Activated CD4-positive, alpha-beta T cell treated with anti-CD3 and anti-CD28 coated beads, Interleukin-2, amount 10 ng/mL, durations not matched to agents 7 days and 5 days (primary cell): ENCODE measurements around the gene TLL1. TPM values are rescaled to one million over a fixed set of nuclear protein-coding genes. Genes with fewer than 3 reads are reported as not detected.

Source experiments
- CTCF ChIA-PET: fragments of 350-600 bp; sonication (Branson Sonifier 250); formaldehyde crosslinking; loops from one replicate; lab custom pipeline; 2021; ENCODE audit warnings: antibody characterized with exemption; lab: Charles Lee
- POLR2A ChIA-PET: fragments of 350-600 bp; sonication (Branson Sonifier 250); formaldehyde crosslinking; loops from one replicate; lab custom pipeline; 2021; ENCODE audit warnings: antibody characterized with exemption; lab: Charles Lee
- DNase-seq: peaks from one replicate; pipeline ENCODE4 v3.0.0-alpha.2; 2020
- H3K27ac Mint-ChIP-seq: one replicate; pipeline ENCODE4 v1.8.0; 2021; ENCODE audit warnings: mild to moderate bottlenecking, moderate library complexity, mixed read lengths
- H3K27me3 Mint-ChIP-seq: one replicate; pipeline ENCODE4 v1.8.0; 2021; ENCODE audit warnings: mixed read lengths
- H3K36me3 Mint-ChIP-seq: one replicate; pipeline ENCODE4 v1.8.0; 2021; ENCODE audit warnings: low read depth, mixed read lengths
- H3K4me1 Mint-ChIP-seq: one replicate; pipeline ENCODE4 v1.8.0; 2021; ENCODE audit warnings: mixed read lengths
- H3K4me3 Mint-ChIP-seq: one replicate; pipeline ENCODE4 v1.8.0; 2021; ENCODE audit warnings: mild to moderate bottlenecking, moderate library complexity, mixed read lengths
- H3K9me3 Mint-ChIP-seq: one replicate; pipeline ENCODE4 v1.8.0; 2021; ENCODE audit warnings: mixed read lengths
- total RNA-seq, 2 experiments: library from RNA; stranded (reverse); gene quantifications; one replicate each; pipeline ENCODE4 v1.2.3, GENCODE V29; 2021

Gene TLL1
- total RNA-seq, 2 experiments from 2014 or later: not detected

DNA sequence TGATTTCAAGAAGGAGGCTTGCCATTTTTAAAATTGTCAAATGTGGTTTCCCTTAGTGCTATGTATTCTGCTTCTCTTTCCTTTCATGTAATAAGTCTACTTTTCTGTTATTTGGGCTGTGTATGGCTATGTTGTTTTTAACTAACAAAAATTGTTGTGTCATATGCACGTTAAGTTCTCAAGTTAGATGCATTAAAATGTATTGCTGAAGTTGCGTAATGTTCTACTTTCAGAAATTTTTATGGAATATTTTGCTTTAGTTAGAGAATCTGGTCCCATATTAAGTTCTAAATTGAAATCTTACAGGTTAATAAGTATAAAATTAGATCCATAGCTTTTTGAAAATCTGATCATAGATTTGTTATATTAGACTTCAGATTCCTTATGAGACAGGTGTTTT is 133.2 kb downstream of the TLL1 start:
- Mint-ChIP-seq H3K36me3 (no peaks in the 10 kb centered on the region), H3K4me3 (no peak overlapping the region)

DNA sequence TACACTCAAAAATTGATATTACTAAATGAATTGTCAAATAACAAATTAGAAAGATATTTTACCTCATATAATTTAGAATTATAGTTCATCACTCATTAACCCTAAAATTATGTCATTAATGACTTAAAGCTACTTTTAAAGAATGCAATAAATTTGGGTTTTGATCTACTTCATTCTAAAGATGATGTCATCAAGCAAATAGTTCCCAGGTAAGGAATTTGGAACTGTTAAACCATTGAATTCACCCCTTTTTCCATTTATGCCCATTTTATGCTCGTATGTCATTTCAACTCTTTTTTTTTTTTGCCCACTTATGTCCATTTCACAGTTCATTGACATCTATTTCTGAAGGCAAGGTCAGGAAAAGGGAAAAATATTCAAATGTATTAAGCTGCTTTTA is 135.5 kb downstream of the TLL1 start:
- no peak overlapping the region for H3K27ac Mint-ChIP-seq
- H3K4me1 Mint-ChIP-seq: no peaks in the 10 kb centered on the region
- H3K9me3 Mint-ChIP-seq: no peaks in the 10 kb centered on the region
- ChIA-PET POLR2A (no interaction called here), CTCF (no interaction called here)
- H3K36me3 Mint-ChIP-seq: no peaks in the 10 kb centered on the region
- H3K4me3 Mint-ChIP-seq: no peak overlapping the region
- no peak for DNase-seq
- no peaks in the 10 kb centered on the region for H3K27me3 Mint-ChIP-seq

More for the DNA sequence above, 133.2 kb downstream of the TLL1 start:
- ChIA-PET POLR2A (no interaction called here), CTCF (no interaction called here)
- no peaks in the 10 kb centered on the region for H3K27me3 Mint-ChIP-seq
- H3K27ac Mint-ChIP-seq: no peak overlapping the region
- no peaks in the 10 kb centered on the region for H3K9me3 Mint-ChIP-seq
- H3K4me1 Mint-ChIP-seq: no peaks in the 10 kb centered on the region
- DNase-seq: no peak

DNA sequence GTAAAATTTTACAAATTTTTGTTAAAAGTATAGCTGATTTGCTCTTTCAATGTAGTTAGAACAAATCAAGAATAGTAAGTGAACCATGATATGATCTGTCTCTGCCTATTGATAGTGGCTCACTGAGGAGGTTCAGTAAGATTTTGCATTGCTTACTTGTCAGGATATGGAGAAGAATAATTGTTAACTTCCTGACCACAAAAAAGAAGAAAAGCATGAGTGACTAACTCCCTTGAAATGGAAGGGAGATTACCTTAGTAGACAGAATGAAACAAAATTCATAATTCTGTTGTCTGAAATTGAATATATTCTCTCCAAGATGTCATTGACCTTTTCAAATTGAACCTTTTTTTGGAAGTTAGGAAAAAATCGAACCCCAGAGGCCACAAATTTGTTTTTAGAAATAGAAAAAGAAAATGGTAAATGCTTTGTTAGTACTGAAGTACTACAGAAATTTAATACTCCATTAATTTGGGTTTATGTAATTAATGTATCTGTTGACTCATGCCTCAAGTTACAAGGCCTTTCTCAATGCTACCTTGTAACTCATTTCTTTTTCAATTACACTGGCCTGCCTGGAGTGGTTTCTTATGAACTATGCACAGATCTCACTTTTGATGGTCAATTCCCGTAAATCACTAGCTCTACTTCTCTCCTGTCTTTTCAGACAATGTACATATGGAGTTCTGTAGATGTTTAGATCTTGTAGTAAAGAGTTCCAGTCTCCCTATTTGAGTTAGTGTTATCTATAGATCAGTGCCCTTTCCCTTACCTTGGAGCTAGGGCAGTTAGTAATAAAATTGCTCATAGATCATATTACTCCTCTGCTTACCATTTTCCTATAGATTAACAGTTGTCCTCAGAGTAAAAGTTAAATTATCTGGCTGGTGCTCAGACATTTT is 139.3 kb downstream of the TLL1 start:
- H3K27ac Mint-ChIP-seq: no peak overlapping the region
- no peaks in the 10 kb centered on the region for H3K4me1 Mint-ChIP-seq
- DNase-seq: no peak
- no peaks in the 10 kb centered on the region for H3K27me3 Mint-ChIP-seq
- POLR2A ChIA-PET: no interaction called here
- H3K9me3 Mint-ChIP-seq: no peaks in the 10 kb centered on the region
- no peaks in the 10 kb centered on the region for H3K36me3 Mint-ChIP-seq
- H3K4me3 Mint-ChIP-seq: no peak overlapping the region
- CTCF ChIA-PET: no interaction called here

DNA sequence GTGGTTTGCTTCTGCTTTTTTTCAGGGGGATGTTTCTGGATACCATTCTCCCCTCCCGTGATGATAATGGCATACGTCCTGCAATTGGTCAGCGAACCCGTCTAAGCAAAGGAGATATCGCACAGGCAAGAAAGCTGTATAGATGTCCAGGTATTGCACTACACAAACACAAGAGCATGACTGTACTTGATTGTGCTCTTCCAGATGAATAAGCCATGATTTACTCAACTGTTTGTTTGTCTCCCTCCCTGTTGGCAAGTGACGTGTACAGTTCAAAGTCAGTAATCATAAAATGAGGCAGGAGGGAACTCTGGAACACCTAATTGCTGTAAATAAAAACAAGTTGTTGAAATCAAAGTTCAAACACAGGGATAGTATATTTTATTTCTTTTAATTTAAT is 141.4 kb downstream of the TLL1 start:
- Mint-ChIP-seq H3K4me3 (no peak overlapping the region), H3K4me1 (no peaks in the 10 kb centered on the region), H3K36me3 (no peaks in the 10 kb centered on the region), H3K9me3 (no peaks in the 10 kb centered on the region), H3K27ac (no peak overlapping the region), H3K27me3 (no peaks in the 10 kb centered on the region)
- POLR2A ChIA-PET: no interaction called here
- CTCF ChIA-PET: no interaction called here
- no peak for DNase-seq

DNA sequence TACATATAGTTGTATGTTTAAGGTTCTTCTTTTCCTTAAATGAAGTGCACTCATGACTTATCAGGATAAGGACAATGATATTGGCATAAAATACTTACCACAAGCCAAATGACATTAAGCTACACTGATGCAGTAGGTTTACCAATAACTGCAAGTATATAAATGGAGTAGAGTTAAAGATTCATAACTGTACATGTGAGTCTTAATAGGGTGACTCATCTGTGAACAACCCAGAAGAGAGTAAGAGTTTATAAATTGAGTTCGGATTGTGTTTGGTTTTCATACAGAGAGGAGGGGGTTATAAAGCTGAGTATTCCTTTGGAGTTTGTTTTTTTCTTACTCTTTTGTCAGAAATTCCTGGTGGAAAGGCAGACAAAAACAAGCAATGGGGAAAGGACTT is 144.8 kb downstream of the TLL1 start:
- no peaks in the 10 kb centered on the region for H3K4me1 Mint-ChIP-seq
- POLR2A ChIA-PET: no interaction called here

DNA sequence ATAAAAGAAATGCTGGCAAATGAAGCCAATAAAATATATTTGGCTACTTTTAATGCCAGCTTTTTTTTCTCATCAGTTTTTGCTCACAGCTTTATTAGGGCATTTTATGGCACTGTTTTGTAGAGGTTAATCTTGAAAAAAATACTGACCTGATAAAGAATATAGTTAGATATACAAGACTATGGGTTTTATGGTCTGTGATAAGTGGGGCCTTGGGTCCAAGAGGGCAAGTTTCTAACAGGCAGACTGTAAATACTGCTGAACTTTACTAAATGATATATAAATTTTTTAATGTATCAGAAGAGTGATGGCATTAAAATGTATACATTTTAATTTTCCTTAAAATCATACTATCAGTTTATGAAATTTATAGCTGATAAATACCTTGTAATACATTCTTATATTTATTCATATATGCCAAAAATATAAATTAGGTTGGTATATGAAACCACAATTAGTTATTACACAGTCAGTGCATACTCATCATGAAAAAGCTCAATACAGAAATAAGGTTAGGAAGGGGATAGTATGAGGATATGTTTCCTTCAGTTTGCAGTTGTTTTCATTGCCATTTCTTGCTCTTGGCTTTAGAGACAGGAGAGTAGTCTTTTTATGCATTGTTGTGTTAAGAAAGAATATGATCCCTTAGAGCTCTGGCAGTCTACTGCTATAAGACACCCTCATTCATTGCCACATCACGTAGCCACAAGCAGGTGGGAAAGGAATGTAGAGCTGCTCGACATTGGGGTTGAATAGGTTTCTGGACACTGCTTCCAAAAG is 146.6 kb downstream of the TLL1 start:
- POLR2A ChIA-PET: no interaction called here

More for the DNA sequence above, 144.8 kb downstream of the TLL1 start:
- DNase-seq: no peak
- no peak overlapping the region for H3K4me3 Mint-ChIP-seq
- H3K27ac Mint-ChIP-seq: no peak overlapping the region
- H3K36me3 Mint-ChIP-seq: no peaks in the 10 kb centered on the region
- CTCF ChIA-PET: no interaction called here
- H3K9me3 Mint-ChIP-seq: no peaks in the 10 kb centered on the region
- no peaks in the 10 kb centered on the region for H3K27me3 Mint-ChIP-seq

DNA sequence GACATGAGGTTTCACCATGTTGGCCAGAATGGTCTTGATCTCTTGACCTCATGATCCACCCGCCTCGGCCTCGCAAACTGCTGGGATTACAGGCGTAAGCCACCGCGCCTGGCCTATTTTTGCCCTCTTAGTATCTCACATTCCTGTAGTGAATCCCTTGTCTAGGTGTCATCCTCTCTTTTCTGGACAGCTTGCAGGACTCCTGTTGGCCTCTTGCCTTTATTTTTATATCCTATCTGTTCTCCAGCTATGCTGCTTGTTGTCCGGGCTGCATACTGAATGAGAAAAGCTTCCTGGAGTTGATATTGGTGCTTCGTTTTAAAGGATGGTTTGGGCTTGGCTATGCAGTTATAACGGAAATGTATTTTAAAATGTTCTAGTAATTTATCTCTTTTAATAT is 148.6 kb downstream of the TLL1 start:
- Mint-ChIP-seq H3K36me3 (no peaks in the 10 kb centered on the region), H3K27ac (no peak overlapping the region), H3K4me3 (no peak overlapping the region), H3K4me1 (no peaks in the 10 kb centered on the region), H3K27me3 (no peaks in the 10 kb centered on the region), H3K9me3 (no peaks in the 10 kb centered on the region)
- no peak for DNase-seq
- ChIA-PET CTCF (no interaction called here), POLR2A (interaction anchor here (0.5 kb wide), 1 partner anchor 540 kb away, joined by 3 read pairs; no protein-coding TSS in a partner anchor)

More for the DNA sequence above, 146.6 kb downstream of the TLL1 start:
- Mint-ChIP-seq H3K27me3 (no peaks in the 10 kb centered on the region), H3K9me3 (no peaks in the 10 kb centered on the region), H3K4me1 (no peaks in the 10 kb centered on the region), H3K27ac (no peak overlapping the region), H3K4me3 (no peak overlapping the region), H3K36me3 (no peaks in the 10 kb centered on the region)
- CTCF ChIA-PET: no interaction called here
- DNase-seq: no peak

DNA sequence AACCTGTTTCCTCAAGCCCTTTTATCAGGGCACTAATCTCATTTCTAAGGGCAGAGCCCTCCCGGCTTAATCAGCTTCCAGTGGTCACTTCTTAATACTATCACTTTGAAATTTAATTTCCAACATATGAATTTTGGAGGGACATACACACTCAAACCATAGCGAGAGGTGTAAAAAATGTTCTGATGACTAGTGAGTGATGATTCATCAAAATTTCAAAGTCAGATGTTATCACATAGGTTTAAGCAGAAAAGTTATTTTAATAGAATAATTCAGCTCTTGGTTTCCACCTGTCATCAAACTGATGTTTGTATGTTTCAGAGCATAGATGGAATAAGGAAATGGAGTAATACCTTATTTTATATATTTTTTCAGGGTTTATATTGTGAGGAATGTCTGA is 161.9 kb downstream of the TLL1 start:
- no peak overlapping the region for H3K4me3 Mint-ChIP-seq
- no peaks in the 10 kb centered on the region for H3K4me1 Mint-ChIP-seq
- no peaks in the 10 kb centered on the region for H3K9me3 Mint-ChIP-seq
- ChIA-PET CTCF (no interaction called here), POLR2A (interaction anchor here (0.6 kb wide), 1 partner anchor 11 kb away, joined by 3 read pairs; no protein-coding TSS in a partner anchor)
- no peak overlapping the region for H3K27ac Mint-ChIP-seq
- no peaks in the 10 kb centered on the region for H3K36me3 Mint-ChIP-seq
- no peak for DNase-seq
- no peaks in the 10 kb centered on the region for H3K27me3 Mint-ChIP-seq

DNA sequence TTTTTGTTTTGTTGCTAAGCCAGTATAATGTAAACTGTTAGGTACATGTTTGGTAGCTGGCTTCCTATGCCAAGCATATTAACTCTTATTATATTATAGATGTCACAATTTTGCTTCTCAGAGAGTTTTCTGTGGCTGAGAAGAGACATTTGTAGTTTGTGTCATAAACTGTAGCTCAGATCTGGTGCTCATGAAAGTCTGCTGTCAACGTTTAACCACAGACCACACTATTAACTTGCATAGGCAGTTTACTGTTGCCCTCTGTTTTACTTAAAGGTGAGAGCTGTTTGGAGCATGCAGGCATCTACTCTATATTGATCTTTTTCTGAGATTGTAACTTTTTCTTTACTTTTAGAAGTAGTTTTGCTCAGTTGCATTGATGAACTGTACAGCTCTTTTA is 166.8 kb downstream of the TLL1 start:
- H3K4me3 Mint-ChIP-seq: no peak overlapping the region
- no peak overlapping the region for H3K27ac Mint-ChIP-seq

DNA sequence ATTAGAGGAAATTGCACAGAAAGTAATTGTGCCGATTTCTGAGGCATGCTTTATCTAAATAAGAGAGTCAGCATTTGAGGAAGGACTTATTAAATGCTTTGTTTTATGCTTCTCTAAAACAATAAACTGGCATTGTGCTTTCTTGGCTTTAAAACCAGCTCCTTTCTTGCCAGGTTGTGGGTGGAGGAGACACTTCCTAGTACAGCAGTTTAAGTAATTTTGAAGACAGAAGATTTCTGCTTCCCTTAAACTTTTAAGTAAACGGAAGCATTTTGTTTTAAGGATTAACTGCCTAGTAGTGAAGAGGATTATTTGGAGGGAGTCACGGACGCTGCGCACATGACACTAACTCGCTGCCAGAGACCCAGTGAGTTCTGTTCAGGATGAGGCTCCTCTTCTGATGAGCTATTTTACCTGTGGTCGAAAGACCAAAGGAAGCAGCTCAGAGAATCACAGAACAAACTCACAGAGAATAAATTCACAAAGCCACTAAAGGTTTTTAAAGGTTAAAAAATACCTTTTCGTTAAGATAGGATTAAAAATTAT is 169.5 kb downstream of the TLL1 start:
- no peak for DNase-seq
- Mint-ChIP-seq H3K27me3 (no peaks in the 10 kb centered on the region), H3K4me3 (no peak overlapping the region), H3K9me3 (no peaks in the 10 kb centered on the region), H3K36me3 (no peaks in the 10 kb centered on the region), H3K4me1 (no peaks in the 10 kb centered on the region), H3K27ac (no peak overlapping the region)
- CTCF ChIA-PET: no interaction called here
- POLR2A ChIA-PET: no interaction called here

More for the DNA sequence above, 166.8 kb downstream of the TLL1 start:
- ChIA-PET CTCF (no interaction called here), POLR2A (no interaction called here)
- H3K4me1 Mint-ChIP-seq: no peaks in the 10 kb centered on the region
- no peaks in the 10 kb centered on the region for H3K27me3 Mint-ChIP-seq
- DNase-seq: no peak
- H3K9me3 Mint-ChIP-seq: no peaks in the 10 kb centered on the region
- H3K36me3 Mint-ChIP-seq: no peaks in the 10 kb centered on the region

DNA sequence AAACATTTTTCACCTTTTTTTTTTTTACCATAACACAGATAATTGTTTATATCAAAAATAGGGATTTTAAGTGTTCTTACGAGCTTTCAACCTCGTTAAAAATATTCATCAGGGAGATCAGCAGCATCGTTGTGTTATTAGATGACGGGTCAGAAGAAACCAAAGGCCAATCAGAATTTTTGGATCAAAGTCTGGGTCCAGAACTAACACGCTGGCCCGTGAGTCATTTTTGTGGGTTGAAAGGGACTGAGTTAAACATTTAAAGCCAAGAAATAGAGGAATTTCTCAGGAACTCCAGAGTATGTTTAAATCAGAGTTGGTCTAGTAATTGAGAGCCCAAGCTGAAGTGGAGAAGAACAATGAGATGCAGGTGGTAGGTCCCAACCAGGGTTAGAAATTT is 170.8 kb downstream of the TLL1 start:
- H3K4me1 Mint-ChIP-seq: no peaks in the 10 kb centered on the region
- H3K27me3 Mint-ChIP-seq: no peaks in the 10 kb centered on the region
- no peak overlapping the region for H3K27ac Mint-ChIP-seq
- H3K36me3 Mint-ChIP-seq: no peaks in the 10 kb centered on the region
- POLR2A ChIA-PET: no interaction called here
- no peak overlapping the region for H3K4me3 Mint-ChIP-seq
- CTCF ChIA-PET: no interaction called here
- DNase-seq: no peak
- no peaks in the 10 kb centered on the region for H3K9me3 Mint-ChIP-seq

DNA sequence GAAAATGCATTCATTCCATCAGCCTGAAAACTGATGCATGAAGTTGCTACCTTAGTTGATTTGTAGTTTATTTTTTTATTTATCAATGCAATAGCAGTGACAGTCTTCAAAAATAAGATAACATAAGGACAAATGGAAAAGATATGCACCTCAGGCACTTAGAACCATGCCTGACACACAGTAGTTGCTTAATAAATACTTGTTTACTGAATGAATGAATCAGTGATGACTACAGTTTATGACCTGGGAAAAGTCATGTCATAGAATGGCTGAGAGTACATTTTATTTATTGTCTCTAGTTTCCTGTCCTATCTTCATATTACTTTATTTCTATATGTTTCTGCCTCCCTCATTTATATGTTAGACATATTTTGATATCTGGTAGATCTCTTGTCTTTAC is 171.8 kb downstream of the TLL1 start:
- H3K4me1 Mint-ChIP-seq: no peaks in the 10 kb centered on the region
- H3K36me3 Mint-ChIP-seq: no peaks in the 10 kb centered on the region
- H3K9me3 Mint-ChIP-seq: no peaks in the 10 kb centered on the region
- ChIA-PET CTCF (no interaction called here), POLR2A (no interaction called here)
- no peak overlapping the region for H3K27ac Mint-ChIP-seq
- no peak for DNase-seq
- no peak overlapping the region for H3K4me3 Mint-ChIP-seq
- H3K27me3 Mint-ChIP-seq: no peaks in the 10 kb centered on the region

DNA sequence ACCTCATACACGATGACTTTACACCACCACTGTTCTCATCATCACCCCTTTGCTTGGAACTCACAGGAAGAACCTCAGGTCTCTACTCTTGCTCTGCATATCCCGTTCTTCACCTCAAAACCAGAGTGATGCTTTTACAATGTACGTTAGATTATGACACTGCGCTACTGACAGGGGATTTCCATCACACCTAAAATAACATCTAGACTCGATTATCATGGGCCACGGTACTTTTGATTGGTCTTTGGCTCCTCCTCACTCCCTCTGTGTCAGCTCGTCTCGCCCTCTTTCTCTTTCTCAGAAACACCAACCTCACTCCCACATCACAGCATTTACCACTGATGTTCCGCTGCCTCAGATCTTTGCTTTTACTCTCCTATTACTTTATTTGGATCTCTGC is 172.4 kb downstream of the TLL1 start:
- CTCF ChIA-PET: no interaction called here

More for the DNA sequence above, 172.4 kb downstream of the TLL1 start:
- H3K36me3 Mint-ChIP-seq: no peaks in the 10 kb centered on the region
- no peaks in the 10 kb centered on the region for H3K9me3 Mint-ChIP-seq
- H3K27me3 Mint-ChIP-seq: no peaks in the 10 kb centered on the region
- DNase-seq: no peak
- POLR2A ChIA-PET: no interaction called here
- no peaks in the 10 kb centered on the region for H3K4me1 Mint-ChIP-seq
- H3K4me3 Mint-ChIP-seq: no peak overlapping the region
- no peak overlapping the region for H3K27ac Mint-ChIP-seq
